Endodermal cell (in vitro differentiated cells): ENCODE measurements around the gene LAG3. TPM values are rescaled to one million over a fixed set of nuclear protein-coding genes. Genes with fewer than 3 reads are reported as not detected.
A peak's percentile ranks its signal among the peaks of the same experiment; 100 is the strongest.

Experiments used
- DNase-seq: peaks from one replicate; pipeline ENCODE4 v3.0.0-alpha.2; 2017
- H3K27ac ChIP-seq: 2 replicates; pipeline ENCODE4 v1.5.1; 2013; ENCODE audit warnings: mild to moderate bottlenecking, low read depth, low read length, moderate library complexity
- H3K27me3 ChIP-seq: 2 replicates; pipeline ENCODE4 v1.6.1; 2013; ENCODE audit warnings: mild to moderate bottlenecking, low read length, moderate library complexity; ENCODE audit not compliant: insufficient read depth, control insufficient read depth, poor library complexity, severe bottlenecking
- H3K36me3 ChIP-seq: 2 replicates; pipeline ENCODE4 v1.7.0; 2013; ENCODE audit warnings: mild to moderate bottlenecking, low read length, moderate library complexity; ENCODE audit not compliant: control insufficient read depth, insufficient read depth
- H3K4me1 ChIP-seq: one replicate; pipeline ENCODE4 v1.7.0; 2013; ENCODE audit warnings: low read length; ENCODE audit not compliant: control insufficient read depth, insufficient read depth
- H3K4me3 ChIP-seq: 2 replicates; pipeline ENCODE4 v1.5.1; 2013; ENCODE audit warnings: mild to moderate bottlenecking, low read length, moderate library complexity
- H3K9ac ChIP-seq: 2 replicates; pipeline ENCODE4 v1.6.1; 2013; ENCODE audit warnings: mild to moderate bottlenecking, low read length, moderate library complexity; ENCODE audit not compliant: poor library complexity, severe bottlenecking; ENCODE audit errors: extremely low read depth
- H3K9me3 ChIP-seq: 2 replicates; pipeline ENCODE4 v1.6.1; 2013; ENCODE audit warnings: mild to moderate bottlenecking, low read length, moderate library complexity; ENCODE audit not compliant: control insufficient read depth
- H3K27ac Mint-ChIP-seq: 2 replicates; pipeline ENCODE4 v1.8.0; 2020; ENCODE audit warnings: mixed read lengths
- H3K27me3 Mint-ChIP-seq: 2 replicates; pipeline ENCODE4 v1.8.0; 2021; ENCODE audit warnings: mild to moderate bottlenecking, mixed read lengths; ENCODE audit not compliant: insufficient read depth
- H3K36me3 Mint-ChIP-seq: 2 replicates; pipeline ENCODE4 v1.8.0; 2020; ENCODE audit warnings: low read depth, mixed read lengths
- H3K4me1 Mint-ChIP-seq: 2 replicates; pipeline ENCODE4 v1.8.0; 2020; ENCODE audit warnings: mixed read lengths
- H3K4me3 Mint-ChIP-seq: 2 replicates; pipeline ENCODE4 v1.8.0; 2020; ENCODE audit warnings: mild to moderate bottlenecking, moderate library complexity, mixed read lengths
- H3K9me3 Mint-ChIP-seq: 2 replicates; pipeline ENCODE4 v1.8.0; 2020; ENCODE audit warnings: mild to moderate bottlenecking, mixed read lengths
- WGBS, 2 experiments: methylation state at CpG; one replicate each; pipeline versions ENCODE4 v1.1.5 to v1.1.7; 2013; ENCODE audit warnings: missing lambda C conversion rate in 2 of 2, mixed read lengths in 1 of 2; ENCODE audit not compliant: insufficient coverage in 1 of 2, insufficient read length in 1 of 2; 5-methylcytosine and 5-hydroxymethylcytosine counted together
- total RNA-seq, 2 donors: library from RNA; stranded (reverse); fragmentation: NEBNext Ultra II Directional in 1 of 2; extraction: Animal tissue kit (Norgen Biotek cat#: 25700) in 1 of 2; gene quantifications; 2 replicates in 1 of 2; 3 replicates in 1 of 2; pipeline ENCODE4 v1.2.1, GENCODE V29; 2021
- TF ChIP-seq, protein P1 (sequence below): fragments of 200-600 bp; sonication (generic); conservative IDR thresholded peaks from 2 replicates; pipeline ENCODE4 v1.5.0; 2021; ENCODE audit warnings: antibody characterized with exemption, mild to moderate bottlenecking

Gene LAG3
- total RNA-seq, 2 donors from 2014 or later: 1.9 to 7.3 TPM

DNA sequence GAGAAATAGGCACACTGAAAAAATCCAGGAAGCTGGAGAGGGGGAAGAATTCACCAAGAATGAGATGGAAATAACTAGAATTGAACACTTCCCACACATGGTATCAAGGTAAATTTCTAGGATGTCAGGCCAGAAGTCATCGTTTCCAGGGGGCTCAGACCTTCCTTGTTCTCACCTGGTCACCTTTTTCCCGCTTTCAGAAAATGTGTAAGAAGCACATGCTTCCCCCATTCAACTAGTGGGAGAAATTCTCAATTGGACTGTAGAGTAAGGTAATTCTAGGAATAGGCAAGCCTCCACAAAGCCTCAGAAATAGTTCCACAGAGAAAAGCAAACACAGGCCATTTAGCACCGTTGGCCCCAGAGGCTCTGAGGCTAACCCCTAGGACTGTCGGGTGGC is 8.9 kb upstream of the LAG3 start:
- Histone ChIP-seq H3K9me3 (no peaks in the 10 kb centered on the region), H3K4me1 (peaks cover 8% of the 10 kb centered on the region), H3K36me3 (no peaks in the 10 kb centered on the region), H3K27ac (peak overlapping the region; percentile 40), H3K9ac (peak overlapping the region; percentile 14), H3K4me3 (peak overlapping the region; percentile 68), H3K27me3 (no peaks in the 10 kb centered on the region)
- no peak for DNase-seq
- Mint-ChIP-seq H3K4me1 (peaks cover 42% of the 10 kb centered on the region), H3K27ac (peak overlapping the region; percentile 71), H3K27me3 (peaks cover 3% of the 10 kb centered on the region), H3K36me3 (no peaks in the 10 kb centered on the region), H3K4me3 (peak overlapping the region; percentile 82), H3K9me3 (no peaks in the 10 kb centered on the region)
- WGBS, 2 experiments: 68 to 77% methylated on average over 3 to 4 of the region's 4 CpGs
- TF ChIP-seq, protein P1, sequence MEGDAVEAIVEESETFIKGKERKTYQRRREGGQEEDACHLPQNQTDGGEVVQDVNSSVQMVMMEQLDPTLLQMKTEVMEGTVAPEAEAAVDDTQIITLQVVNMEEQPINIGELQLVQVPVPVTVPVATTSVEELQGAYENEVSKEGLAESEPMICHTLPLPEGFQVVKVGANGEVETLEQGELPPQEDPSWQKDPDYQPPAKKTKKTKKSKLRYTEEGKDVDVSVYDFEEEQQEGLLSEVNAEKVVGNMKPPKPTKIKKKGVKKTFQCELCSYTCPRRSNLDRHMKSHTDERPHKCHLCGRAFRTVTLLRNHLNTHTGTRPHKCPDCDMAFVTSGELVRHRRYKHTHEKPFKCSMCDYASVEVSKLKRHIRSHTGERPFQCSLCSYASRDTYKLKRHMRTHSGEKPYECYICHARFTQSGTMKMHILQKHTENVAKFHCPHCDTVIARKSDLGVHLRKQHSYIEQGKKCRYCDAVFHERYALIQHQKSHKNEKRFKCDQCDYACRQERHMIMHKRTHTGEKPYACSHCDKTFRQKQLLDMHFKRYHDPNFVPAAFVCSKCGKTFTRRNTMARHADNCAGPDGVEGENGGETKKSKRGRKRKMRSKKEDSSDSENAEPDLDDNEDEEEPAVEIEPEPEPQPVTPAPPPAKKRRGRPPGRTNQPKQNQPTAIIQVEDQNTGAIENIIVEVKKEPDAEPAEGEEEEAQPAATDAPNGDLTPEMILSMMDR: no peak

DNA sequence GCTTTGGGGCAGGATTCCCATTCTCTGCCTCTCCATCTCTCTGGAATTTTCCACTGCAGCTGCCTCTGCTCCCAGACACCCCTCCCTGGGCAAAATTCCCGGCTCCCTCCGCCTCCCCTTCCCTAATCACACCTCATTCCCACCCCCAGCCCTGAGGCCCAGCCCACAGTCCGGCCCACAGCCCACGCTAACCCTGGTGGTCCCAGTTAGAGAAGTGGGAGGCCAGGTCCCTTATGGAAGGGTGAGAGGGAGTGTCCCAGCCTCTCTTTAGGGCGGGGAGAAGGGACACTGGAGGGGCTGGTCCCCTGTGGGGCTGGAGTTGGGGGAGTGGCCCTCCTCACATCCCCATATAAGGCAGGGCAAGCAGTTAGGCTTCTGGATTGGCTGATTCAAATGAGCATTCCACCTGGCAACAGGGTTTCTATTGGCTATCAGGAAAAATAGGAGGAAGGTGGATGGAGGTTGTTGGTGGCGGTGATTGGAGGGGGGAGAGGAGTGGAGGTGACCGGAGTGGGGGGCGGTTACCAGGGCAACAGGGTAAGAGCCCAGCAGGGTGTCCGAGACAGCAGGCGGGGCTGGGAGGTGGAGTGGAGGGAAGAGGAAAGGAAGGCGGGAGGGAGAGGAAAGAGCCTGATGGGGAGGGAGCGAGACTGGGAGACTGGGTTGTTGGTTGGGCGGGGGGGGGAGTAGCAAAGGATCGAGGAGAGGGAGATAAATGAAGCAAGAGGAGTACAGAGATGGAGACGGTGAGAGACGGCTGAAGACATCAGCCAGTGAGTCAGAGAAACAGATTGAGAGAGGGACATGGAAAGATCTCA is 8.1 kb upstream of the LAG3 start:
- Mint-ChIP-seq H3K27me3 (peaks cover 3% of the 10 kb centered on the region), H3K27ac (peak overlapping the region; percentile 71), H3K4me1 (peaks cover 44% of the 10 kb centered on the region), H3K4me3 (peak overlapping the region; percentile 82), H3K9me3 (no peaks in the 10 kb centered on the region), H3K36me3 (peaks cover 2% of the 10 kb centered on the region)
- TF ChIP-seq, protein P1: no peak
- H3K27ac ChIP-seq: peak overlapping the region; percentile 76
- 4 to 6% methylated on average over 8 to 15 of the region's 16 CpGs for WGBS, 2 experiments
- H3K4me3 ChIP-seq: peak overlapping the region; percentile 81
- H3K4me1 ChIP-seq: peaks cover 13% of the 10 kb centered on the region
- peaks cover under 1% of the 10 kb centered on the region for H3K36me3 ChIP-seq
- DNase-seq: peak; percentile 100
- no peak overlapping the region for H3K9ac ChIP-seq
- no peaks in the 10 kb centered on the region for H3K27me3 ChIP-seq
- no peaks in the 10 kb centered on the region for H3K9me3 ChIP-seq

DNA sequence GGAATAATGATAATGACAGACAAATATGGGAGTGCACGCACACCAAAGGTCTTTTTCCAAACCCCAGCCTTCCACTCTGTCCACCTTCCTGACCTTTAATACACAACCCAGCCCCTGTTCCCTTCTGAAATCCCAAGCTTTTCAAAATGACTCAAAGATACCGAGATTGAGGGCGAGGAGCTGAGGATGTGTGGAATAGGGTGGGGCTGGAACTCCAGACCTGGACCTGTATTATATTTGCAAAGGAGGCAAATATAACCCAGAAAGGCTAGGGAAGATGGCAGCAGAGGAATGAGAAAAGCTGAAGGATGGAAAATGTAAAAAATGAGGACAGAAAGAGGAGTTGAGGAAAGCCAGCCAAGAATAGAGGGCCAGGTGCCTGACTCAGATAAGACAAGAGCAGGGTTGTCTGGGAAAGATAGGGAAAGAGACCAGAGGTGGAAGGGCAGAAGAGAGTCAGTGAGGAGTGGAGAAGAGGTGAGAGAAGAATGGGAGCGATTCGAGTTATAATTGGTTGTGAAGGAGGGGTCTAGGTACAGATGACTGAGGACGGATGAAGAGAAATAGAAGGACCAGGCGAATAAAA is 7.2 kb upstream of the LAG3 start:
- Mint-ChIP-seq H3K27ac (peak overlapping the region; percentile 71), H3K9me3 (no peaks in the 10 kb centered on the region), H3K27me3 (peaks cover 3% of the 10 kb centered on the region), H3K4me3 (peak overlapping the region; percentile 82), H3K36me3 (peaks cover 10% of the 10 kb centered on the region), H3K4me1 (peaks cover 44% of the 10 kb centered on the region)
- no peaks in the 10 kb centered on the region for H3K9me3 ChIP-seq
- H3K27me3 ChIP-seq: no peaks in the 10 kb centered on the region
- TF ChIP-seq, protein P1: no peak
- WGBS, 2 experiments: 24 to 33% methylated on average over 6 to 7 of the region's 7 CpGs
- H3K9ac ChIP-seq: no peak overlapping the region
- peaks cover 15% of the 10 kb centered on the region for H3K4me1 ChIP-seq
- no peak for DNase-seq
- peak overlapping the region; percentile 65 for H3K27ac ChIP-seq
- peak overlapping the region; percentile 81 for H3K4me3 ChIP-seq
- H3K36me3 ChIP-seq: peaks cover 9% of the 10 kb centered on the region
